Measurements from ENCODE around the gene STARD7.

STARD7 gene

GRCh38 chr2:96195410-96196066 is 13.1 kb downstream of the STARD7 start:
- DNase-seq: no peak

DNA sequence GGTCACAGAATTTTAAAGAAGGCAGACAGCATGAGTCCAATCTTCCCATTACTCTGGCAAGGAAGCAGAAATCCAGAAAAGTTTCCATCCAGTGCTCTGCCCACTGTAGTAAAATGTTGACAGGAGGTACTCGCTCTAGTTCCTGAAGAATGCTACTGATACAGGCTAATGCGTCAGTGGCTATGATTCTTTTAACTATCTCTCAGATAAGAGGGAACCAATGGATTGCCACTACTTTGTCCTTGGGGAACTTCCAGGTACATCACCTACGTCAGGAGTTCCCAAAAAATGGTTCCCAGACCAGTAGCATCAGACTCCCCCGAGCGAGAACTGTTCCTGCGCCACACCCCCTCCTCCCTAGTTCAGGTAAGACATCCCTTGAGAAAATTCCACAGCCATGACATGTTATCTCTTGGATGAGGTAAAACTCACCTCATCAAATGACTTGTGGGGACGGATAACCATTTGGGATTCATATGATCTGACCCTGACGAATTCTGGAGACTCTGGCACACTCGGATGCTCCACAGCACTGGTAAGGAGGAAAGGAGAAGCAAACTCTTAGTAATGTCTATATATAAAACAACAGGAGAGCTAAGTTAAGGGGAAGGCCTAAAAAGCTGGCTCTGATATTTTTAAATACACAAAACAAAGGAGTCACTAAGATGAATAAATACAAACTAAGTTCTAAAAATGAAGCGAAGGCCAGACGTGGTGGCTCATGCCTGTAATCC is 16.5 kb downstream of the STARD7 start:
- DNase-seq: no peak

DNA sequence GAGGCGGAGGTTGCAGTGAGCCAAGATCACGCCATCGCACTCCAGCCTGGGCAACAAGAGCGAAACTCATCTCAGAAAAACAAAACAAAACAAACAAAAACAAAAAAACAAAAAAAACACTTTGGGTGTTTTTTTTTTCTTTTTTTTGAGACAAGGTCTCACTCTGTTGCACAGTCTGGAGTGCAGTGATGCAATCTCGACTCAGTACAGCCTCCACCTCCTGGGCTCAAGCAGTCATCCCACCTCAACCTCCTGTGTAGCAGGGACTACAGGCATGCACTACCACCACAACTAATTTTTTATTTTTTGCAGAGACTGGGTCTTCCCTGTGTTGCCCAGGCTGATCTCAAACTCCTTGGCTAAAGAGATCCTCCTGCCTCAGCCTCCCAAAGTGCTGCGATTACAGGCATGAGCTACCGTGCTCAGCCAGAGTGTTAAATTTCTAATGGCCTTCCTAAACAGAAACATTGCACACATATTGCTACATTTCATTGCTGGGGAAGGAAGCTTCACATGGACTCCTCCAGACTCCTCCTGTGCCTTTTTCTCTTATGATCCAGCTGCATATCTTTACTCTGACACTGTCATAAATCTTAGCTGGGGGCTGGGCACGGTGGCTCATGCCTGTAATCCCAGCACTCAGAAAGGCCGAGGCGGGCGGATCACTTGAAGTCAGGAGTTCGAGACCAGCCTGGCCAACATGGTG is 19.7 kb downstream of the STARD7 start:
- no peak for DNase-seq

- no peak for DNase-seq
These were observed 22.1 kb downstream of the STARD7 start for GRCh38 chr2:96186562-96186961.

DNA sequence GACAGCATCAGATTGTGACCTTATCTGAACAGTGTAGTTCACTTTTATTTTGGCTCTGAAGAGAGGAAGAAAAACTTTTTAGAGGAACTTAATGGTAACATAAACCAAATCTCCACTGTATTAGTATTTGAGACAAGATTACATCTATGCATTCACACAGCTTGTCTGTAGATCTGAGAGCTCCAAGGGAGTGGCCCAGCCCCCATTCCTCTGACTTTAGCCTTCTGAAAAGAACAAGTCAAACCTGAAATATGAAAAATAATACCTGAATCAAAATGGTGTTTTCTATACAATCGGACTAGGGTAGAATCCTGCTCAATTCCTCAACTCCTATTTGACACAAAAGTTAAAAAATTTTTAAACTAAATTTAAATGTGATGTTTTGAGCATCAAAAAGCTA is 23.1 kb downstream of the STARD7 start:
- DNase-seq: no peak

DNA sequence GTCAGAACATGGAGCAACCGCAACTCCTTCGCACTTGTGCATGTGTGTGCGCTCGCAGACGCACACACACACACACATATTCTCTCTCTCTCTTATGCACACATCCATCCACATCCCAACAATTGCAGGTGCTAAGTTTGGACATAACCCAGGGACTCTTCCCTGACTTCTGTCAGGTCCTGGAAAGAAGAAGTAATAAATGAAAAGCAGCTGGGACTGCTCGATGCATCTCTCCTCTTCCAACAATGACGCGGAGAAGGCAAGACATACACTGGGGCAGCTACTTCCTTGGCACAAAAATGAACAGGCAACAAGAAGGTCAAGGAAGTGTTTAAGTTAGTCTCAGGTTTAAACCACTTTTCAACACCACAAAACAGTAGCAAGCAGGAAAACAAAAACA is 23.6 kb downstream of the STARD7 start:
- DNase-seq: no peak

DNA sequence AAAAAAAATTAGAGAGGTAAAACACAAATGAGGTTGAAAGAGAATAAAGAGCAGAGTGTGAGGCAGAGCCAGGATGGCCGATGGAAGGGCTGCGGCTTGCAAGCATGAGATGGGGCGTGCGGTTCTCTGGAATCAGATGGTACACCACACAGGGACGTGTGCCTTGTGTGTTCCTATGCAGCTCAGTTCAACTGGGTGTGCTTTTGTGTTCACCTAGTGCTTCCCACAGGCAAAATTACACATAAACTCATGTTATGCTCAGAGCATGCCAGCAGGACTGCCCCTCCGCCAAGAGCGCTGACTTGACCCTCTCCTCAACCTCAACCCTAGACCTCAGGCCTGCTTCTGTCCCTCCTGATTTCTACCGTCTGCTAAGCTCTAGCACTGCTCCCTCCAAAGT is 24.4 kb downstream of the STARD7 start:
- DNase-seq: no peak

DNA sequence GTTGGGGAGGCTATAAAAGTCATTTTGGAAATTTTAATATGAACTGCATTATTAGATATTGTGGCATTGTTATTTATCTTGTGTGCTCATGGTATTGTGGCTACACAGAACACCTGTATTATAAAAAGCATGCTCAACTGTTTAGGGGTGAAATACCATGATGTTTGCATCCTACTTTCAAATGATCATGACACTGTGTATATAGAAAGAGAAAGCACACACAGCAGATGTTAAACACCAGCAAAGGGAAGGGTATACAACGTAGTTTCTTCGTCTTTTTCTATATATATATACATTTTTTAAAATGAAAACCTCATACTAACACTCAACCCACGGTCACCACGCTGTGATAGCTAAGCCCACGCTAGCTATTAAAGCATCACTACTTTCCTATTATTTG is 27.1 kb downstream of the STARD7 start:
- no peak for DNase-seq

DNA sequence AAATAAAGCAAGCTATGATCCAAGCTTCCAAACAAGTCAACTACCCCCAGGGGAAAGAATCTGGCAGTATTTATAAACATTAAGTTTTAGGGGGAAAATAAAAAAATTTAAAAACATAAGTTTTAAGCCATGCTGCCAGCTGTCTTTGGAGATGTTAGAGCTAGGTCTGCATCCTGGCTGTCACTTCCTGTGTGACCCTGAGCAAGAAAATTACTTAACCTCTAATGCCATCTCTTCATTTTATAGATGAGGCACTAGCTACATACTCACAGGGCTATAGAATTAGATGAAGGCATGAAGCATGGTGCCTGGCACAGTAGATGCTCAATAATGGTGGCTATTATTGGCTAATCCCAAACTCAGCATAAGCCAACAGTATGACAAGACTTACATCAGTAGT is 28.1 kb downstream of the STARD7 start:
- DNase-seq: no peak

- no peak for DNase-seq
These were observed 28.6 kb downstream of the STARD7 start for GRCh38 chr2:96180002-96180401.

DNA sequence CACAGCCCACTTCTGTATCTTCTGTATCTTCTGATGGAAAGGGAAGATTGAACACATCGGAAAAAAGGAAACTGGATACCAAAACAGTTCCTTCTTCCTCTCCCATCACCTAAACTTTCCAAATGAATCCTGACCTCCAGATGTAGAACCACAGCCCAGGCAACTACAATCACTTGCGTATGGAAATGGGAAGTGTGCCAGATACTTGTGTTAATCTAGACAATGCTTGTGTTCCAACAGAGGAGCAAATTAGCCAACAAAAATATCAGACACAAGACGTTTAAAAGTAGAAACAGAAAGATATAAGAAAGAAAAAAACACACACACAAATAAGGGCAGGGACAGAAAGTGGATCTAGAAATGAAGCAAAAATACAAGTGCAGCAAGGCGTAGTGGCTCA is 32.0 kb downstream of the STARD7 start:
- no peak for DNase-seq

DNA sequence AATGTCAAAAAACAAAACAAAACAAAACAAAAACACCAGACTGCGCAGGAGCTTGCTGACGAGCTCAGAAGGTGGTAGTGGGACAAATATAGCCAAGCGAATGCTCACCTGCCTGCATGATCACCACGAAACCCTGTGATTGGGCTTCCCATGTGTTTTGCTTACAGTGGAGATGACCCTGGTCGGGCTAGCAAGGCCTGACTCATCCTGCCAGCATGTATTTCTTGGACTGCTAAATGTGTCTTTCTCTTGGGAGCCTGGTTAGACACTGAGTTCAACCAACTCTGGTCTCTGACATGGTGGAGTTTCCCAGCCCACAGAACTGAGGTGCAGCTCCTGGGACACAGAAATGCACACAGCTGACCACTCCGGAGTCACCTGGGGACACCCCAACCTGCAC is 32.7 kb downstream of the STARD7 start:
- DNase-seq: no peak

DNA sequence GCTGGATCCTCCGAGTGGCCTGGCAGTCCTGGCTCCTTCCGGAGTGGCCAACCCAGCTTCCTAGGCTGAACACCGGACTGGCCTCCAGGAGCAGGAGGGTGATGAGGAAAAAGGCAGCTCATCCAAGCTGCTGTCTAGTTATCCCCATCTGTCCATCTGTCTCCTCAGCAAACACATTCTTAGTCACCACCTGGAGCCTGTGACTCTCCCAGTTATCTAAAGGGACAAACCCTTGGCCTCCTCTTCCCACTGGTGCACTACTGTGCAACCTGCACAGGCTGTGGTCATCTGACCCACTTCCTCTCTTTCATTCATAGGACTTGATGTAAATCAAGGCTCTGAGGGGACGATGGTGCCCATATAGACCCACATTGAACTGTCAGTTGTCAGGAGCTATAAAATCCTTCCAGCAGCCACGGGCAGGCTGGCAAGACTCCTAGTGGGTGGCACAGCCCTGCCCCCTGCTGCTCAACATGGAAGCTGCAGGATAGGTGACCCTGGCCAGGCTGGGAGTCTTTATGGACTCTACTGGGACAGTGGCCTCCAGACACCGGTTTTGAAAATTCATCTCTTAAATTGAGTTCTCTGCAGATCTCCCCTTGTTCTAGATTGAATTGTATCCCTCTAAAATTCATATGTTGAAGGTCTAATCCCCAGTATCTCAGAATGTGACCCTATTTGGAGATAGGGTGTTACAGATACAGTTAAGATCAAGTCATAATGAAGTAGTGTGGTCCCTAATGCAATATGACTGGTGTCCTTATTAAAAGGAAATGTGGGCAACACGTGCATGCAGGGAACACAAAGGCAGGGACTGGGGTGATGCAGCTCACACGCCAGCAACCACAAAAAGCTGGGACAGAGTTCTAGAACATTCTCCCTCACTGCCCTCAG is 34.1 kb downstream of the STARD7 start:
- peak; percentile 58 for DNase-seq

DNA sequence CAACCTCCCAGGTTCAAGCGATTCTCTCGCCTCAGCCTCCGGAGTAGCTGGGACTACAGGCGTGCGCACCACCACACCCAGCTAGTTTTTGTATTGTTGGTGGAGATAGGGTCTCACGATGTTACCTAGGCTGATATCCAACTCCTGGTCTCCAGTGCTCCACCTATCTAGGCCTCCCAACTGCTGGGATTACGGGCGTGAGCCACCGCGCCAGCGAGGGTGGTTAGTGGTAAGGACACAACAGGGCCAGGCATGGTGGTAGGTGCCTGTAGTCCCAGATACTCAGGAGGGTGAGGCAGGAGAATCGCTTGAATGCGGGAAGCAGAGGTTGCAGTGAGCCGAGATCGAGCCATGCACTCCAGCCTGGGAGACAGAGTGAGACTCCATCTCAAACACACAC is 36.8 kb downstream of the STARD7 start:
- no peak for DNase-seq

DNA sequence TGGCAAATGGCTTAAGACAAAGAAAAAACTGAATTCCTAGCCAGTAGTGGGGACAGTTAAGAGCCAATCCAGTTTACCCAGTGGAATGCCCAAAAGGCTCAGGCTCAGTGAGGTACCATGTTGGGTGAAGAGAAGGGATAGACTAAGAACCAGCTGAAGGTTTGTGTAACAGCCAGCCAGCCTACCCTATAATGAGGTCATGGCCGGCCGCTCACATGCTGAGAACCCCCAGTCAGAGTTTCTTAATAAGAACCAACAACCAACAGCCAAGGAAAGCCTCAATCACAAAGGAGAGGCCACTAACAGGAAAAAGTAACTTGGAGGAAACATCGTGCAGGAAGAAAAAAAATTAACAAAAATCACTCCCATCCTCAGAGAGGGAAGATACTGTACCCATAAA is 38.0 kb downstream of the STARD7 start:
- DNase-seq: no peak

- DNase-seq: no peak
These were observed 38.6 kb downstream of the STARD7 start for GRCh38 chr2:96169868-96170507.

GRCh38 chr2:96167407-96168013 is 41.1 kb downstream of the STARD7 start:
- no peak for DNase-seq

DNA sequence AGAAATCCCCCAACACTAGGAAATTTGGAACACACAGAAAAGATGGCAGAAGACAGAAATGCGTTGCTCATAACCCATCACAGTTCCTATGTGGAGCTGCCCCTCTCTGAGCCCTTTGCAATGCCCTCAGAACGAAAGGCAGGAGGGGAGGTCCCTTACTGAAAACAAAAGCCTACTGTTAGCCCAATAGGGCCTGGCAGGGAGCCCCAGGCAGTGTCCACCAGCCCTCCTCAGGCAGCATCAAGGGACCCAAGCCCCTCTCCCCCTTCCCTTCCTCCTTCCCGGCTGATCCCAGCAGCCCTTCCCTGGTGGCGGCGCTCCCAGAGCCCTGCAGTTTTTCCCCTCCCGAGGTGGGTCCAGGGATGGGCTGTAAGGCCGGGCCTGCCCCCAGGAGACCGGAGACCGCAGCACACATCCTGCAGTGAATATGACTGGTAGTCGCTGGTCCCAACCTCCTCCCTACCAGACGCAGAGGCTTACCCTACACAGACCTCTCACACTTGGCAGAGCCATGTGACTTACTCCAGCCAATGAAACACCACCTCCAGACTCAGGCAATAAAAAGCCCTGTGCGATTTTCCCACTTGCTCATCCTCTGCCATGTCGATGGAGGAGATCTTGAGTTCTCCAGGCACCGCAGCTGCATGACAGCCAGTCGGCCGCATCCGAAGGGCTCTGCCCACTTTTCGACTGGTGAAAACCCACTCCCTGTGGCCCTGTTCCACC is 44.0 kb downstream of the STARD7 start:
- no peak for DNase-seq

DNA sequence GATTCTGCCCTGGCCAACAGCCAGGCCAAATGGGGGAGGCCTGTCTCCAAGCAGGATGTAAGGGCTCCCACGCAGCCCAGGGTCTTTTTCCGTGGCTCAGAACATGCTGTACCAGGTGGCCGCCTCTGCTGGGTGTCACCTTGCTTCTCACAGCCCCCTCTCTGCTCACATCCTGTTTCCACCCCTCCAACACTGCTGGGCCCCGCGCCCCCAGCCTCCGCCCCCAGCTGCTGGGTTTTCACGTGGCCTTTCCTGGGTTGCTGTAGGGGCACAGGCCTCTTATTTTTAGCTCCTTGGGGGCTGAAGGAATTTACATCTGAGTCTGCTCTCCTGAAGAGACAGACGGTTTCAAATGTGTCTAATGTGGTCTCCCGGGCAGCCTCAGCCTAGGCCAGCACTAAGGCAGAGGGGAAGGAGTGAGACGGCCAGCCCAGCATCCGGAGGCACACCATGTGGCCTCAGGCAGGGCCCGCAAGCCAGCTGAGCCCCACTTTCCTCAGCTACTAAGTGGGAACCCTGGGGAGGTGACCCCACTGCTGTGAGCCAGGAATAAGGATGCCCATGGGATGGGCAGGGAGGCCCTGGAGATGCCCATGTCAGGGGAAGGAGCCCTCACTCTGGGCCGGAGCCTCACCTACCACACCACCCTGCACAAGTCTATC is 44.7 kb downstream of the STARD7 start:
- no peak for DNase-seq

DNA sequence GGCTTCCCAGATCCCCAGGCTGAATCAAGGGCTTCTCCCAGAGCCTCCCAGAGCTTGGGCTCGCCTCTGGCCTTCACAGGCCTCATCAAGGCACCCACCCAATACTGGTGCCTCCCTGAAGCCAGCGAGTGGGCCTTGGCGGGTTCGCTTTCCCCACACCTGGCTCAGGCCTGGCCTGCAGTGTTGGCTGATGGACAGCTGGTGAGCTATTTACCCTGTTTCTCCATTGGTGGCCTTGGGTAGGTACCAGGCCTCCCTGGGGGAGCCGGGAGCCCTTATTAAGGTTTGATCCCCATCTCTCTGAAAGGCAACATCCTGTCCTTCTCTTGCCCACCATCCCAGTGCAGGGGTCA is 45.2 kb downstream of the STARD7 start:
- no peak for DNase-seq

DNA sequence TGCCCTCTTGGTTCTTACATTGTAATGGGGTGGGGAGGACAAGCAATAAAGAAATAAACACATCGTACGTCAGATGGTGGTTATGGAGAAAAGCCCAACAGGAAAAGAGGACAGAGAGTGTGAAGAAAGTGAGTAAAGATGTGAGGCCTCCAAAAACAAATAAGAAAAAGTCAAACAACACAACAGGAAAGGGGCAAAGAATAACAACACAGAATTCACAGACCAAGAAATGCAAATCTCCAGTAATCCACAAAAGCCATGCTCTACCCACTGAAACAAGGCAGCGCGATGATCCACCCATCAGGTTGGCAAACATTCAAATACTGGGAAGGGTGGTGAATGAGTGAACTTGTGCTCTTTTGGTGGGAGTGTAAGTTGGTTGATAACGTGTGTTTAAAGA is 46.7 kb downstream of the STARD7 start:
- DNase-seq: no peak
